Measurements from ENCODE around the gene MAPK8IP1.

MAPK8IP1 gene

DNA sequence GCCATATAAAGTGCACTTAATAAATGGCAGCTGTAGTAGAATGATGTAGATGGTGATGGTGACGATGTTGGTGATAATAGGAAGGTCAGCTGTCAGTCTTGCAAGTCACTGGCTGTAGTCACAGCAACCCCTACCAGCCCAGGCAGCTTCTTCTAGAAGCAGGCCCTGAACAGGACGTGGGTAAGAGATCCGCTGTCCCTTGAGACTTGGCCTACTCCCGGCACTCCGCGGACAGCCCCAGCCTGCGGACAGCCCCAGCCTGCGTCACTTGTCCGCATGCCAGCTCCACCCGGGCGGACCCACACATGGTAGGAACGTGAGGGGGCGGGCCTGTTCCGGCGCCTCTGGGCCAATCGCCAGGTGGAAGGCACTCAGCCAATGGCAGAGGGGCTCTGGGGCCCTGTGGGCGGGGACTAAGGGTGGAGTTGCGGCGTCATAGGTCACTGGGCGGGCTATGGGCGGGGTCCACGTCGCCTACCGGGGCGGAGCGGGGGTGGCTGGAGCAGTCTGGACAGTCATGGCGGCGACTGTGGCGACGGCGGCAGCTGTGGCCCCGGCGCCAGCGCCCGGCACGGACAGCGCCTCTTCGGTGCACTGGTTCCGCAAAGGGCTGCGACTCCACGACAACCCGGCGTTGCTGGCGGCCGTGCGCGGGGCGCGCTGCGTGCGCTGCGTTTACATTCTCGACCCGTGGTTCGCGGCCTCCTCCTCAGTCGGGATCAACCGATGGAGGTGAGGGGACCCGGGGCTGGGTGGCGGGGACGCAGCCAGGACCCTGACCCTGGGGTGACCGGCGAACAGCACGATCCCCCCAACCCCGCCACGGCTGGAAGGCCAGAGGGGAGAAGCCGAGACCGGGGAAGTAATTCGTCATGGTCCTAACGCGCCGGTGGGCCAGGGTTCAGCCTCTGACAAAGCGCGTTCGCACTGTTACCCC is 38.2 kb upstream of the MAPK8IP1 start, which contains the start of gene CRY2:
Gene CRY2, plus strand, starts transcription at position 502 of the 937 bp plus-strand sequence. Its CDS starts 16 bp downstream, at position 518.
- peak within 1 kb of the TSS; percentile 96 for H3K4me3 ChIP-seq (ENCODE audit: low read length)
- peak; percentile 99 for DNase-seq (ENCODE audit: low read depth)
- TF ChIP-seq, protein P1, sequence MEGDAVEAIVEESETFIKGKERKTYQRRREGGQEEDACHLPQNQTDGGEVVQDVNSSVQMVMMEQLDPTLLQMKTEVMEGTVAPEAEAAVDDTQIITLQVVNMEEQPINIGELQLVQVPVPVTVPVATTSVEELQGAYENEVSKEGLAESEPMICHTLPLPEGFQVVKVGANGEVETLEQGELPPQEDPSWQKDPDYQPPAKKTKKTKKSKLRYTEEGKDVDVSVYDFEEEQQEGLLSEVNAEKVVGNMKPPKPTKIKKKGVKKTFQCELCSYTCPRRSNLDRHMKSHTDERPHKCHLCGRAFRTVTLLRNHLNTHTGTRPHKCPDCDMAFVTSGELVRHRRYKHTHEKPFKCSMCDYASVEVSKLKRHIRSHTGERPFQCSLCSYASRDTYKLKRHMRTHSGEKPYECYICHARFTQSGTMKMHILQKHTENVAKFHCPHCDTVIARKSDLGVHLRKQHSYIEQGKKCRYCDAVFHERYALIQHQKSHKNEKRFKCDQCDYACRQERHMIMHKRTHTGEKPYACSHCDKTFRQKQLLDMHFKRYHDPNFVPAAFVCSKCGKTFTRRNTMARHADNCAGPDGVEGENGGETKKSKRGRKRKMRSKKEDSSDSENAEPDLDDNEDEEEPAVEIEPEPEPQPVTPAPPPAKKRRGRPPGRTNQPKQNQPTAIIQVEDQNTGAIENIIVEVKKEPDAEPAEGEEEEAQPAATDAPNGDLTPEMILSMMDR (conservative IDR thresholded peaks at IDR 0.05; ENCODE audit: low read length), result no peak

DNA sequence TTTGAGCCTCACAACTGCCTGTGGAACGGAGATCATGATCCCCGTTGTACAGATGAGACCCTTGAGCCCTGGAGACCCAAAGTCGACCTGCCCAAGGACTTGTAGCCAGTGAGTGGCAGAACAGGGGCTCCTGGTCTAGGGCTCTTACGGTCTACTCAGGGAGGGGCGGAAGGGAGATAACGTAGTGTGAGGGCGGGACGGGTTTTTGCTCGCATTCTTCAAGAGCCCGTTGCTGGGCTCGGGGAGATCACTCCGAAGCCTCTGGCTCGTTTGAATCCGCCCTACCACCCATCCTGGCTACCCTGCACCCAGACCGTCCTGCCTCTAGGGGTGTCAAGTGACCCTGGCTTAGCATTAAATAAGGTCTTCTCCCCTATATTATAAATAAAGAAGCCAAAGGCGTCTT is 37.5 kb upstream of the MAPK8IP1 start:
- peak; percentile 76 for DNase-seq (ENCODE audit: low read depth)

DNA sequence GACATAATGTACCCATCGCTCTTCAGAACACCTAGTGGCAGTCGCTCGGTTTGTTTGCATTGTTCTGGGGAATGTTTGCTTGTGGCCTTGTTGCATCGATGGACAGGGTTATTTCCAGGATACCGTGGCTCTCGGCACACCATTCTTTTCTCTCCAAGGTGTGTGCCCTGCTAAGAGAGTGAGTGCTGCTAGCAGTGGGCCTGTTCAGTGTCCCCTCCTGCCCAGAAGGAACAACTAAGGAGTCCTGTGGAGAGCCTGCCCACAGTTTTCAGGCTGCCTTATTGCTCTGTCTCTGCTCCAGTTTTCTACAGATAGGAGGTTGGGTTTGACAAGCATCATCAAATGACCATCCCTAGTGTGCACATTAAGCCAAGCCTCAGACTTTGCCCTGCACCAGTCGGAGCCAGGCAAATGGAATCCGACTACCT is 36.8 kb upstream of the MAPK8IP1 start:
- TF ChIP-seq, protein P1 (conservative IDR thresholded peaks at IDR 0.05; ENCODE audit: low read length), result peak; percentile 13; the same call in 1 of the 2 replicates
- no peak for DNase-seq (ENCODE audit: low read depth)
- H3K4me3 ChIP-seq (ENCODE audit: low read length), result peak overlapping the region; percentile 96

More for the DNA sequence above, 37.5 kb upstream of the MAPK8IP1 start:
- TF ChIP-seq, protein P1 (conservative IDR thresholded peaks at IDR 0.05; ENCODE audit: low read length), result peak; percentile 42
- H3K4me3 ChIP-seq (ENCODE audit: low read length), result peak overlapping the region; percentile 96

DNA sequence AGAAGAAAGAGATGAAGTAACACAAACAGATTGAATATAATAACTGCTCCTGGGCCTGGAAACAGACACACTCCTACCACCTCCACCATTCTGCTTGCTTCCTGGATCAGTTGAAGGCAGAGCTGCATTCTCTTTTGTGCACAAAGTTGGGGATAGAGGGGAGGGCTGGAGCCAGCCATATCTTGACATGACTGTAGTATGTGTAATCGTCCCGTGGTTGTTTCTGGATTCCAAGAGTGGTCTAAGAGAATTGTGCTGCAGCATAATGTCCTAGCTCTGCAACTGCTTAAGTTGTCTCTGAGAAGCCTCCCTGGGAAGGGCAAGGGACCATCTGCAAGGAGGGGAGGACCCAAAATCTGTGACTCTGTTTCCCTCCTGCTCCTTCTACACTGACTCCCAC is 35.0 kb upstream of the MAPK8IP1 start:
- TF ChIP-seq, protein P1 (conservative IDR thresholded peaks at IDR 0.05; ENCODE audit: low read length), result no peak
- H3K4me3 ChIP-seq (ENCODE audit: low read length), result no peak overlapping the region
- DNase-seq (ENCODE audit: low read depth), result no peak

DNA sequence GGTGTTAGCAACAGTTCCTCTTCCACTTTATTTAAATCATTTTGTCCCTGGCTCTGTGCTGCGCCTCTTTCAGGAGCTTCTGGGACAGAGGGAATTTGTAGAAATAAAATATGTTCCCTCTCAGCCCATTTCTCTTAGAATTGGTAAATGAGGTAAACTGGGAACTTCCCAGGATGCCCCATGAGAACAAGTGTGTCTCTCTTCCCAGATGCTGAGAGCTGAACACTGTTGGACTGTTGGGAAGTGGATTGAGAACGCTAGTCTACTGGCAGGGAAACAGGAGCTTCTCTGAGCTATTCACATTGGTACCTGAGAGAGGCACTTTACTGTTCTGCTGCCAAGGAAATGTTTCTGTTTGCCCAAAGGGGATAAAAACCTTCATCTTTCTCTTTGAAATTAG is 34.2 kb upstream of the MAPK8IP1 start:
- TF ChIP-seq, protein P1 (conservative IDR thresholded peaks at IDR 0.05; ENCODE audit: low read length), result no peak
- H3K4me3 ChIP-seq (ENCODE audit: low read length), result no peak overlapping the region
- DNase-seq (ENCODE audit: low read depth), result no peak

DNA sequence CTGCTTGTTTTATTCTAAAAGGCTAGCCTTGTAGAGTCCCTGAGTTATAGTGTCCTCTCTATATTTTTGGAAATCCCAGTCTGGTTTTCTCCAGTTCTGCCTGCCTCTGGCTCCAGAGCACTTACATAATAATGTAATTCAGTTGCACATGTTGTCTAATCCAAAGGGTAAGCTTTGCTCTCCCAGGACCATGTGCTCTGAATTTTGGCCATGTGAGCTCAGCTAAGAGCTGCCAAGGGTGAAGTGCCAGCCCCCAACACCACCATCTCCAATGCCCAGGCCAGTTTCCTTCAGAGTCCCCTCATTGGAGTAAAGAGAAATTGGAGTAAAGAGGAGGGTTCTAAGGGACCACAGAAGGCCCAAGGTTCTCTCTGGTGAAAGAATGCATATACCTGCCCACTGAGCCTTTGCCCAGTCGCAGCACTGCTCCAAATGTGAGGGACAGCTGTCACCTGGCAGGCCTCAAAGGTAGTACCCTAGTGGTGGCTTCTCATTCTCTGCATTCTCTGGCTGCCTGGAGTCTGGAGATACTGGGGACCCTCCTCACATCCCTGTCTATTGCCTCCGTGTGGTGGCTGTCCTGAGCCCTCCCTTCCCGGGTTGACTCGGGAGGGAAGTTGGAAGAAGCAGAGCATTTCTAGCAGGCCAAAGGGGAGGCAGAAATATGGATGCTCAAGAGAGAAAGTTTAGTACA is 33.3 kb upstream of the MAPK8IP1 start:
- no peak overlapping the region for H3K4me3 ChIP-seq (ENCODE audit: low read length)
- TF ChIP-seq, protein P1 (conservative IDR thresholded peaks at IDR 0.05; ENCODE audit: low read length), result no peak; the same call in 1 of the 2 replicates
- DNase-seq (ENCODE audit: low read depth), result peak; percentile 57

Measured in AG10803 (cell line).